D721Med (cell line): ENCODE data around the gene STH.

Experiments used
- DNase-seq: peaks from one replicate; pipeline ENCODE4 v3.0.0; 2011; ENCODE audit warnings: low spot score; ENCODE audit not compliant: insufficient read length
- FAIRE-seq: peaks from 2 replicates; lab custom pipeline; 2011; peaks lifted over from hg19 to GRCh38; lab: Jason Lieb, UNC
- TF ChIP-seq, protein P1 (sequence below): IDR thresholded peaks from 2 replicates; pipeline ENCODE4 v1.5.1; 2012; ENCODE audit warnings: mild to moderate bottlenecking, control low read depth; ENCODE audit not compliant: insufficient read depth; ENCODE audit errors: missing control alignments

STH gene

GRCh38 chr17:46027048-46027975 is 28.3 kb downstream of the STH start:
- FAIRE-seq = no peak
- TF ChIP-seq, protein P1, sequence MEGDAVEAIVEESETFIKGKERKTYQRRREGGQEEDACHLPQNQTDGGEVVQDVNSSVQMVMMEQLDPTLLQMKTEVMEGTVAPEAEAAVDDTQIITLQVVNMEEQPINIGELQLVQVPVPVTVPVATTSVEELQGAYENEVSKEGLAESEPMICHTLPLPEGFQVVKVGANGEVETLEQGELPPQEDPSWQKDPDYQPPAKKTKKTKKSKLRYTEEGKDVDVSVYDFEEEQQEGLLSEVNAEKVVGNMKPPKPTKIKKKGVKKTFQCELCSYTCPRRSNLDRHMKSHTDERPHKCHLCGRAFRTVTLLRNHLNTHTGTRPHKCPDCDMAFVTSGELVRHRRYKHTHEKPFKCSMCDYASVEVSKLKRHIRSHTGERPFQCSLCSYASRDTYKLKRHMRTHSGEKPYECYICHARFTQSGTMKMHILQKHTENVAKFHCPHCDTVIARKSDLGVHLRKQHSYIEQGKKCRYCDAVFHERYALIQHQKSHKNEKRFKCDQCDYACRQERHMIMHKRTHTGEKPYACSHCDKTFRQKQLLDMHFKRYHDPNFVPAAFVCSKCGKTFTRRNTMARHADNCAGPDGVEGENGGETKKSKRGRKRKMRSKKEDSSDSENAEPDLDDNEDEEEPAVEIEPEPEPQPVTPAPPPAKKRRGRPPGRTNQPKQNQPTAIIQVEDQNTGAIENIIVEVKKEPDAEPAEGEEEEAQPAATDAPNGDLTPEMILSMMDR = no peak
- DNase-seq = no peak

DNA sequence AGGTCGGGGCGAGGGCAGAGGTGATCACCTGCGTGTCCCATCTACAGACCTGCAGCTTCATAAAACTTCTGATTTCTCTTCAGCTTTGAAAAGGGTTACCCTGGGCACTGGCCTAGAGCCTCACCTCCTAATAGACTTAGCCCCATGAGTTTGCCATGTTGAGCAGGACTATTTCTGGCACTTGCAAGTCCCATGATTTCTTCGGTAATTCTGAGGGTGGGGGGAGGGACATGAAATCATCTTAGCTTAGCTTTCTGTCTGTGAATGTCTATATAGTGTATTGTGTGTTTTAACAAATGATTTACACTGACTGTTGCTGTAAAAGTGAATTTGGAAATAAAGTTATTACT is 28.9 kb downstream of the STH start:
- FAIRE-seq (no peak), DNase-seq (no peak)
- TF ChIP-seq, protein P1 = no peak

GRCh38 chr17:46028374-46028773 is 29.3 kb downstream of the STH start:
- TF ChIP-seq, protein P1 = no peak
- FAIRE-seq (no peak), DNase-seq (no peak)

DNA sequence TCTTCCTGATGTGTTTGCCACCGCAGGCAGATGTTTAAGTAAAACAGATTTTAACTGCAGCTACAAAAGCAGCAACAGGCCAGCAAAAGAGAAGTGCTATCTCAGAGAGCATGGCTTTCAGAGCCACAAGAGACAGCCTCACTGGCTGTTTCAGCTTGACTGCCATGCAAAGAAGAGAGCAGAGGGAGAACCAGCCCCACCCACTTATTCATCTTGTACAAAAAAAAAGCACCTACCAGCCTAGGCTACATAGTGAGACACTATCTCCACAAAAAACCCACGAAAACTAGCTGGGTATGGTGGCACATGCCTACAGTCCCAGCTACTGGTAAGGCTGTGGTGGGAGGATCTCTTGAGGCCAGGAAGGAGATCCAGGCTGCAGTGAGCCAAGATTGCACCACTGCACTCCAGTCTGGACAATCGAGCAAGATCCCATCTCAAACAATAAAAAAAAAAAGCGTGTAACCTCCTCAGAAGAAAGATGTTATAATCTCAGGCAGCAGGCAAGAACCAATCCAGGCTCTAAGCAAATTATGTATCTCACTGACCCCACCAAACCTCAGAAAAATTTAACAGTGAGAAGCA is 30.0 kb downstream of the STH start:
- DNase-seq = no peak
- TF ChIP-seq, protein P1 = no peak
- FAIRE-seq = no peak

GRCh38 chr17:46029627-46030026 is 30.6 kb downstream of the STH start:
- TF ChIP-seq, protein P1 = no peak
- DNase-seq = no peak
- FAIRE-seq = no peak

GRCh38 chr17:46030752-46031151 is 31.7 kb downstream of the STH start:
- no peak for FAIRE-seq
- DNase-seq = no peak
- TF ChIP-seq, protein P1 = no peak

- FAIRE-seq = no peak
Measured at GRCh38 chr17:46031440-46031839, 32.4 kb downstream of the STH start.

More at GRCh38 chr17:46031440-46031839, 32.4 kb downstream of the STH start:
- no peak for DNase-seq
- TF ChIP-seq, protein P1 = no peak
